ENCODE data around the gene CD28.
A peak's percentile ranks its signal among the peaks of the same experiment; 100 is the strongest.
"Not testable (repeated sequence)": the region's sequence is repeated elsewhere in the genome, so short reads cannot be mapped to it uniquely, and the experiment has no call there.

The CD28 gene

GRCh38 chr2:203750346-203751068 is 44.1 kb downstream of the CD28 start:
- no peak for DNase-seq

GRCh38 chr2:203751685-203752271 is 45.3 kb downstream of the CD28 start:
- DNase-seq = no peak

GRCh38 chr2:203756161-203756560 is 49.7 kb downstream of the CD28 start:
- DNase-seq = no peak

- DNase-seq = no peak
Measured at GRCh38 chr2:203758841-203759689, 52.6 kb downstream of the CD28 start.

DNA sequence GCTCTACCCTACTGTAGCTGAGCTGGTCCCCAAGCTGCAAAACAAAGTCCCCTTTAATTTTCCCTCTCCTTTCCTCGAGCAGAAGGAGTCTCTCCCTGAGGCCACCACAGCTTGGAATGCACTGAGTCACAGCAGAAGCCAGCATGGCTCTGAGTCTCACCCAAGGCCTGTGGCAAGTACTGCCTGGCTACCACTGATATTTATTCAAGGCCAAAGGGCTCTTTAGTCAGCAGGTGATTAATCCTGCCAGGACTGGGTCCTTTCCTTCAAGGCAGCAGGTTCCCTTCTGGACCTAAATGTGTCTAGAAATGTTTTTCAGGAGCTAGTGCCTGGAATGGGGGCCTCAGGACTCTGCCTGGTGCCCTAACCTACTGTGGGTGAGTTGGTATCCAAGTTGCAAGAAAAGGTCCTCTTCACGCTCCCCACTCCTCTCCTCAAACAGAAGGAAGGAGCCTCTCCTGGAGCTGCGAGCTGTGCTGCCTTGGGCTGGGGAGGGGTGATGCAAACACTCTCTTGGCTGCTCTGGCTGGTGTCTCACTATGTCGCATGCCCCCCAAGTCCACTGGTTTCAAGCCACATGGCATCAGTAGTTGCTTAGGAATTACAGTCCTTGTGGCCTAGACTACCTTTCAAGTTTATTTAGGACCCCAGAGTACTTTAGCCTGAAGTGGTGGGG is 53.4 kb downstream of the CD28 start:
- no peak for DNase-seq

GRCh38 chr2:203761121-203761520 is 54.7 kb downstream of the CD28 start:
- no peak for DNase-seq

DNA sequence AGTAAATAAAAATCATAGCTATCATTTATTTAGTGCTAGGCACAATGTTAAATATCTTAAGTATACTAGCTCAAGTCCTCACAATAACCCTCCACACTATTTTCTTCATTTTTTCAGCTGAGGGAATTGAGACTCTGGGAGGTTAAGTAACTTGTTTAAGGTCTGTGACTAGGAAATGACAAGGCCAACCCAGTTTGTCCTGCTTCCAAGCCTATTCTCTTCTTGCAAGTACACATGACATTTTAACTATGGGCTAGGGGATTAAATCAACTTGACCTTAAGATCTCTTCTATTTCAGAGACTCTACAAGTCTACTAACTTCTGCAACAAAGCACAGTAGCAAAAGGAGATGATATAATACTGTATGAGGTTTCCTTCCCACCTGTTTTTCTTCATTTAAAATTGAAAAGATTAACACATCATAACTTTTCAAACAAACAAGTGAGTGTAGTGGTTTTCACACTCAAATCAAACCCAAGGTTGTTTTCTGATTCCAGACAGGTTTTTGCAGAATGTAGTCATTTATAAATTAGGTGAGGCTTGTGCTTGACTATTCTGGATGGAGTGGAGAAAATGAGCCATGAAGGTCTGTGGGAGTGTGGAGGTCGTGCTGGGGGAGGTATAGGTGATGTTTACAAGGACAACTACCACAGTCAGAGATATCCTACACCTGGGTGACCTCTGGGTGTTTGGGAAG is 57.0 kb downstream of the CD28 start:
- DNase-seq = no peak

GRCh38 chr2:203763938-203764664 is 57.7 kb downstream of the CD28 start:
- DNase-seq = no peak

GRCh38 chr2:203772456-203773165 is 66.2 kb downstream of the CD28 start:
- no peak for DNase-seq

- DNase-seq = no peak
Measured at GRCh38 chr2:203774760-203775159, 68.3 kb downstream of the CD28 start.

- DNase-seq = no peak
Measured at GRCh38 chr2:203775684-203776083, 69.2 kb downstream of the CD28 start.

- no peak for DNase-seq
Measured at GRCh38 chr2:203777030-203777429, 70.6 kb downstream of the CD28 start.

GRCh38 chr2:203779477-203780073 is 73.1 kb downstream of the CD28 start:
- DNase-seq = not testable (repeated sequence)

DNA sequence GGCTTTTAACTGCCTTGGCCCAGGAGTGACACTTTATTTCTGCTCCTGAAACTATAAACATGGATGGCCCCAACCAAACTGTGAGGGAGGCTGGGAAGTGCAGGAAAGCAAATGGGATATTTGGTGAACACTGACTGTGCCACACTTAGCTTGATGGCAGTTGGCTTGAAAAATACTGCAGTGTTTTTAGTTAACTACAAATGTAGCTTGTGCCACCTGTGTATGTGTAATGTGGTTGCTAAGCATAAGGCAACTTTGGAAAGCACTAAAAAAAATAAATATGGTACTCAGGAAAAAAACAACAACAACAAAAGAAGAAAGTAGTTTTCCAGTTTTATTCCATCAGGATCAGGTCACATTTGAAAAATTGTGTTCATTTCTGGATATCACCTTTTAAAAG is 73.8 kb downstream of the CD28 start:
- DNase-seq = no peak

DNA sequence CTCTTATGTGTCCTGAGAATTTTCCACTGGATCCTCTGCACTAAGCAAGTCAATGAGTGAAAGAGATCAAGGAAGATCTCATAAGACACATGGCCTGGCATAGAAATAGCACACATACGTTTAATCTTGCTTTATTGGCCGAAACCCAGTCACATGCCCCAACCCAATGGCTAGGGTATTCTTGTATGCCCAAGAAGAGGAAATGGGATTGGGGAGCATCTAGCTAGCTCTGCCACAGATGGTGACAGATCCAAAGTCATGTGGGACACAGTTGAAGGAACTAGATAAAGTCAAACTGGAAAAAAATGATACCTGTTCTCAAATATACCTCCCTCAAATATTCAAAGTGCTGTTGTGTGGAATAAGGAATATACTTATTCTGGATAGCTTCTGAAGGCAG is 74.7 kb downstream of the CD28 start:
- DNase-seq = no peak

- DNase-seq = peak; percentile 35
Measured at GRCh38 chr2:203782262-203782976, 76.0 kb downstream of the CD28 start.

DNA sequence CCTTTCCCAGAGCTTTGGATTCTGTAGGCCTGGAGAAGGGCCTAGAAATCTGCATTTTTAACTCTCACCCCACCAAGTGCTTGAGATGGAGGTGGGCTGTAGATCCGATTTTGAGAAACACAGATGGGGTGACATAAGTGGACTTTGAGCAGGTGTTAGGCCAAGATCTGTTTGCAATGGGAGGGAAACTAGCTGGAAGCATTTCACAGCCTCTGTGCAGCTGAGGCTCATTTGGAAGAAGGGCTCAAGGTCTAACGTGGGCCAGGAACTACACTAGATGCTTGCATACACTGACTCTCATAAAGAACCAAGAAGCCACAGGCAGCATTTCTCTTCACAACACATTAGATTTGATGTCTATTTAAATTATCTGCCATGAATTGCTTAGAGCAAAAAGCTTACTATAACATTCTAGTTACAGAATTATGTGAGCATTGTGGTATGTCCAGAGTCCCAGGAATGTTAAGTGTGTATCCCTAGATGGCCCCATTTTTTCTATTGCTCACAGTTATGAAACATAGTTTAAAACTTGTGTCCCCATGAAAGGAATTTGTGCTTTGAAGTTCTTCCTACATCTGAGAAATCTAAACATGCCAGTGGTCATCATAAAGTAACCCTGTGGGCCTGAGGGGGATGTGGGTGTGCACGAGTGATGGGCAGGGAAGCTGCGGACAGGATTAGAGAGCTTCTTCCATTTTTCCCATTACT is 77.2 kb downstream of the CD28 start:
- no peak for DNase-seq

DNA sequence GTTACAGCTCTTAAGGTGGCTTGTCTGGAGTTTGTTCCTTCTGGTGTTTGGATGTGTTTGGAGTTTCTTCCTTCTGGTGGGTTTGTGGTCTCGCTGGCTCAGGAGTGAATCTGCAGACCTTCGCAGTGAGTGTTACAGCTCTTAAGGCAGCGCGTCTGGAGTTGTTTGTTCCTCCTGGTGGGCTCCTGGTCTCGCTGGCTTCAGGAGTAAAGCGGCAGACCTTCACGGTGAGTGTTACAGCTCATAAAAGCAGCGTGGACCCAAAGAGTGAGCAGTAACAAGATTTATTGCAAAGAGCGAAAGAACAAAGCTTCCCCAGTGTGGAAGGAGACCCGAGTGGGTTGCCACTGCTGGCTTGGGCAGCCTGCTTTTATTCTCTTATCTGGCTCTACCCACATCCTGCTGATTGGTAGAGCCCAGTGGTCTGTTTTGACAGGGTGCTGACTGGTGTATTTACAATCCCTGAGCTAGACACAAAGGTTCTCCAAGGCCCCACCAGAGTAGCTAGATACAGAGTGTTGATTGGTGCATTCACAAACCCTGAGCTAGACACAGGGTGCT is 78.4 kb downstream of the CD28 start:
- DNase-seq = not testable (repeated sequence)
